K562 (cell line): ENCODE results near the gene KCNMB3. TPM values are rescaled to one million over a fixed set of nuclear protein-coding genes. Genes with fewer than 3 reads are reported as not detected.

Source experiments
- ATAC-seq: fragments of 200-7000 bp; cut with Tn5 transposase; 3 replicates; pipeline ENCODE4 v1.9.1; 2020; ENCODE audit warnings: moderate library complexity
- BruUV-seq: library from RNA; stranded (reverse); fragments of 400-500 nt; replicated peaks from 2 replicates; lab custom pipeline; 2021; lab: Mats Ljungman, UMichigan
- CTCF ChIA-PET: fragments of 300-600 bp; formaldehyde crosslinking; extraction: SDS; loops from one replicate; lab custom pipeline; 2021; ENCODE audit warnings: low intra/inter-chr PET ratio; lab: Yijun Ruan, JAX
- POLR2A ChIA-PET: fragments of 300-600, 350-650 bp; sonication (Branson Sonifier 250); formaldehyde crosslinking; extraction: SDS; loops from one replicate; lab custom pipeline; 2021; ENCODE audit warnings: antibody characterized with exemption, inconsistent platforms; lab: Yijun Ruan, JAX
- DNase-seq, 4 experiments: peaks; one replicate each; pipeline versions ENCODE4 v3.0.0 to v3.0.0-alpha.2; 2011 to 2018; ENCODE audit warnings: low spot score in 3 of 4, mixed read lengths in 3 of 4; ENCODE audit errors: extremely low read depth in 1 of 4
- FAIRE-seq: peaks from 2 replicates; lab custom pipeline; 2011; peaks lifted over from hg19 to GRCh38; lab: Jason Lieb, UNC
- H2AFZ ChIP-seq: 2 replicates; pipeline ENCODE4 v1.6.0; 2011; ENCODE audit warnings: low read depth, low read length, control low read depth, inconsistent platforms
- H3K27ac ChIP-seq: fragments of 200-600 bp; 3 replicates; pipeline ENCODE4 v1.8.0; 2011; ENCODE audit warnings: low read depth, mild to moderate bottlenecking, control low read depth, inconsistent platforms, low read length, moderate library complexity, mixed read lengths; ENCODE audit errors: extremely low read depth
- H3K27me3 ChIP-seq, 2 experiments: fragments of 300-600 bp in 1 of 2; 2 replicates in 1 of 2; 3 replicates in 1 of 2; pipeline versions ENCODE4 v1.6.0 to v1.8.0; 2011; ENCODE audit warnings: inconsistent platforms in 2 of 2, low read length in 2 of 2, mild to moderate bottlenecking in 1 of 2, mixed read lengths in 1 of 2, moderate library complexity in 1 of 2; ENCODE audit not compliant: control insufficient read depth in 2 of 2, insufficient read depth in 2 of 2
- H3K36me3 ChIP-seq: fragments of 300-600 bp; 3 replicates; pipeline ENCODE4 v1.8.0; 2011; ENCODE audit warnings: mild to moderate bottlenecking, low read length, inconsistent platforms; ENCODE audit not compliant: control insufficient read depth, insufficient read depth
- H3K4me1 ChIP-seq, 2 experiments: fragments of 200-600 bp in 1 of 2; replicated peaks in 1 of 2; 2 replicates in 1 of 2; 3 replicates in 1 of 2; pipeline versions ENCODE4 v1.5.1 to v1.8.0; 2011; ENCODE audit warnings: inconsistent platforms in 2 of 2, low read length in 2 of 2, mild to moderate bottlenecking in 1 of 2, mixed read lengths in 1 of 2, moderate library complexity in 1 of 2; ENCODE audit not compliant: control insufficient read depth in 2 of 2, insufficient read depth in 2 of 2
- H3K4me2 ChIP-seq: 2 replicates; pipeline ENCODE4 v1.6.1; 2011; ENCODE audit warnings: low read length, control low read depth, inconsistent platforms, mixed read lengths; ENCODE audit not compliant: insufficient read depth
- H3K4me3 ChIP-seq: fragments of 200-600 bp; sonication (generic), shearing (Covaris generic); 2 replicates; pipeline ENCODE4 v1.5.1; 2016; ENCODE audit warnings: control low read depth, inconsistent platforms
- H3K79me2 ChIP-seq: fragments of 200-600 bp; 3 replicates; pipeline ENCODE4 v1.8.0; 2011; ENCODE audit warnings: low read length, inconsistent platforms; ENCODE audit not compliant: control insufficient read depth, insufficient read depth
- H3K9ac ChIP-seq, 2 experiments: 2 replicates each; pipeline versions ENCODE4 v1.6.0 to v1.6.1; 2011; ENCODE audit warnings: low read depth in 2 of 2, low read length in 2 of 2, control low read depth in 1 of 2, inconsistent platforms in 1 of 2, mild to moderate bottlenecking in 1 of 2, mixed read lengths in 1 of 2; ENCODE audit not compliant: insufficient read depth in 1 of 2
- H3K9me1 ChIP-seq: one replicate; pipeline ENCODE4 v1.6.0; 2011; ENCODE audit warnings: inconsistent platforms, mild to moderate bottlenecking, low read length, moderate library complexity; ENCODE audit not compliant: control insufficient read depth, insufficient read depth
- H3K9me3 ChIP-seq: replicated peaks from 2 replicates; pipeline ENCODE4 v1.5.1; 2011; ENCODE audit warnings: low read depth, low read length, inconsistent platforms; ENCODE audit not compliant: control insufficient read depth, insufficient read depth
- H4K20me1 ChIP-seq: replicated peaks from 2 replicates; pipeline ENCODE4 v1.6.1; 2011; ENCODE audit warnings: low read length, inconsistent platforms, mixed read lengths; ENCODE audit not compliant: control insufficient read depth, insufficient read depth
- BCOR ChIP-seq: fragments of 450-650 bp; IDR thresholded peaks from 2 replicates; pipeline ENCODE4 v1.6.1; 2016
- ETS2 ChIP-seq: IDR thresholded peaks from 2 replicates; pipeline ENCODE4 v1.6.1; 2016; ENCODE audit warnings: borderline replicate concordance, missing genetic modification characterization, mild to moderate bottlenecking, moderate library complexity, missing compliant biosample characterization; ENCODE audit not compliant: poor library complexity, severe bottlenecking
- GABPA ChIP-seq: fragments of 200-800 bp; sonication (Bioruptor generic); conservative IDR thresholded peaks from 2 replicates; pipeline ENCODE4 v1.6.1; 2016; ENCODE audit warnings: low read depth, missing genetic modification characterization, missing compliant biosample characterization
- KDM1A ChIP-seq, 2 experiments: fragments of 450-650 bp; IDR thresholded peaks; 2 replicates each; pipeline ENCODE4 v1.6.1; 2016; ENCODE audit warnings: mild to moderate bottlenecking in 2 of 2
- RFX1 ChIP-seq: fragments of 450-650 bp; IDR thresholded peaks from 2 replicates; pipeline ENCODE4 v1.6.1; 2016; ENCODE audit warnings: mild to moderate bottlenecking, moderate library complexity
- ZNF124 ChIP-seq: sonication (generic); formaldehyde crosslinking; IDR thresholded peaks from 2 replicates; pipeline ENCODE4 v1.8.1; 2022; ENCODE audit warnings: missing genetic modification reagents
- WGBS: fragments of 100-300 bp; shearing (Covaris generic); methylation state at CpG from one replicate; pipeline ENCODE4 v1.1.6; 2016; ENCODE audit warnings: low coverage, mixed read lengths; ENCODE audit not compliant: insufficient coverage; ENCODE audit errors: missing lambda C conversion rate; 5-methylcytosine and 5-hydroxymethylcytosine counted together
- in situ Hi-C: fragments of 300-500 bp; cut with MboI; formaldehyde crosslinking; loops from 4 replicates; pipeline ENCODE4 v1.15.0; 2018; ENCODE audit warnings: inconsistent platforms, mixed read lengths
- intact Hi-C: fragments of 100-400 bp; cut with micrococcal nuclease; formaldehyde crosslinking; loops from 2 replicates; pipeline ENCODE4 v1.14.2; 2022
- polyA plus RNA-seq, 8 experiments: library from polyadenylated mRNA; depleted of rRNA in 4 of 8; stranded (reverse) in 5 of 8; unstranded in 3 of 8; fragments of >200 nt; fragmentation: Nextera tagmentation in 2 of 8; fragmentation: Illumina TruSeq in 1 of 8; extraction: Ambion mirVana in 2 of 8; extraction: Trizol in 1 of 8; gene quantifications; 2 replicates each; pipeline versions ENCODE4 v1.2.1 to v1.2.3, GENCODE V29; 2011 to 2014; ENCODE audit warnings: inconsistent platforms in 1 of 8, missing spikeins in 1 of 8
- total RNA-seq, 7 experiments: library from RNA; depleted of rRNA in 6 of 7; stranded (reverse); fragments of >200 nt in 6 of 7; fragmentation: Illumina TruSeq in 2 of 7; extraction: Trizol in 2 of 7; gene quantifications; 2 replicates each; pipeline versions ENCODE4 v1.2.1 to v1.2.3, GENCODE V29; 2011 to 2021; ENCODE audit warnings: low replicate concordance in 1 of 7
- TF ChIP-seq, protein P1 (sequence below): fragments of 450-650 bp; IDR thresholded peaks from 2 replicates; pipeline ENCODE4 v1.7.0; 2016; ENCODE audit warnings: borderline replicate concordance

Gene KCNMB3
- total and polyA plus RNA-seq, 9 of the 15 experiments (the other 6 are each of a cell fraction or from before 2014, with no cell fraction given), result 7.0 to 21.1 (median 14.3) TPM

DNA sequence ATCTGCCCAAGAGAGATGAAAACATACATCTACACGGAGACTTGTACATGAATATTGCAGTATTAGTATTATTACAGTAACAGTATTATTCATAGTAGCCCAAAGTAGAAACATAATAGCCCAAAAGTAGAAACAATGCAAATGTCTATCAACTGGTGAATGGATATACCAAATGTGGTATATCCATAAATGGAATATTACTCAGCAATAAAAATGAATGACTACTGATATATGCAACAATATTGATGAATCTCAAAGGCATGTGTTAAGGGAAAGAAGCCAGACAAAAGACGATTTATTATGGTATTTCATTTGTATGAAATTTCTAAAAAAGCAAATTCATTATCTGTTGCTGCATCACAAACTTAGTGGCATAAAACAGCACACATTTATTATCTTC lies 48.4 kb upstream of the KCNMB3 start (continued):
- TF ChIP-seq, protein P1, sequence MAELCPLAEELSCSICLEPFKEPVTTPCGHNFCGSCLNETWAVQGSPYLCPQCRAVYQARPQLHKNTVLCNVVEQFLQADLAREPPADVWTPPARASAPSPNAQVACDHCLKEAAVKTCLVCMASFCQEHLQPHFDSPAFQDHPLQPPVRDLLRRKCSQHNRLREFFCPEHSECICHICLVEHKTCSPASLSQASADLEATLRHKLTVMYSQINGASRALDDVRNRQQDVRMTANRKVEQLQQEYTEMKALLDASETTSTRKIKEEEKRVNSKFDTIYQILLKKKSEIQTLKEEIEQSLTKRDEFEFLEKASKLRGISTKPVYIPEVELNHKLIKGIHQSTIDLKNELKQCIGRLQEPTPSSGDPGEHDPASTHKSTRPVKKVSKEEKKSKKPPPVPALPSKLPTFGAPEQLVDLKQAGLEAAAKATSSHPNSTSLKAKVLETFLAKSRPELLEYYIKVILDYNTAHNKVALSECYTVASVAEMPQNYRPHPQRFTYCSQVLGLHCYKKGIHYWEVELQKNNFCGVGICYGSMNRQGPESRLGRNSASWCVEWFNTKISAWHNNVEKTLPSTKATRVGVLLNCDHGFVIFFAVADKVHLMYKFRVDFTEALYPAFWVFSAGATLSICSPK, result no peak
- peak; percentile 44; the same call in 1 of the 2 replicates for TF ChIP-seq BCOR
- peak in 1 of 2 experiments; percentile 31; a peak in 1 of 4 replicates for TF ChIP-seq KDM1A (IDR thresholded peaks at IDR 0.05)
- no peak for TF ChIP-seq GABPA (tag)
- TF ChIP-seq ETS2 (tag), result no peak

DNA sequence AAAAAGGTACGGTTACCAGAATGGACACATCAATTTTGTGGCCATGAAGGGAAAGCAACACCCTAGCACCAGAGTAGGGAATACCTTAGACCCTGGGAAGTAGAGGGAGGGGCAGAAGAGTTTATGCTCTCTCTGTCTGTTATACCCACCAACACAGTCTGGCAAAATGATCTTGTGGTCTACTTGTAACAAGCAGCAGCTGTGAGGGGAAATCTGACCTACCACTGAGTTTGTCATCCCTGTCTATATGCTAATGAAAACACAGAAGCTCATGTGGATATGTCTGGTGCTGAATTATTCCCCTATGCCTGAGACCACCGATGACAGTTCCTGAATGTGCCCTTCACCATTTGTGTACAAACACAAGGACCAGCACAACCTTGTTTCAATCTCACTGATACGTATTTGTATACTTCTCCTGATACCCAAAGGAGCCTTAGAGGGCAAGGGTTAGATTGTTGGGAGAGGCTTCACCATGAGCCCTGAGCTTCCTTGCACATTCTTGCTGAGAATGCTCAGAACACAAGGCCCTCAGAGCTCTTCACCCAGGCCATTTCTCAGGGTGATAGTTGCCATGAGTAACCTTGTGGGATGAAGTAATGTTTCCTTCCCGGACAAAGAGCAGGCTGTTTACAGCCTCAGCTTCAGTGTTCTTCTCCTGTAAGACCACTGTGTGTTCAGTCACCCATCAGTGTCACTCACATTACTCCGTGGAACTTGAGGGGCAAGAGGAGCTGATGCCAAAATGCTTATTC lies 47.2 kb upstream of the KCNMB3 start:
- ChIA-PET CTCF (no interaction called here), POLR2A (interaction anchor here (0.6 kb wide), 1 partner anchor 428 kb away, joined by 3 read pairs; no protein-coding TSS in a partner anchor)
- Histone ChIP-seq H3K27me3 (no peaks in the 10 kb centered on the region), H2AFZ (peak overlapping the region; percentile 41), H3K9ac (no peak overlapping the region), H3K4me3 (no peak overlapping the region), H3K4me1 (peaks cover 8 to 9% of the 10 kb centered on the region in 2 experiments; a peak in 3 of 5 replicates), H3K36me3 (no peaks in the 10 kb centered on the region; the same call in 1 of the 3 replicates), H3K79me2 (no peaks in the 10 kb centered on the region), H3K9me3 (peaks cover 11% of the 10 kb centered on the region; the same call in 1 of the 2 replicates), H3K9me1 (no peaks in the 10 kb centered on the region), H3K27ac (no peak overlapping the region), H4K20me1 (no peaks in the 10 kb centered on the region), H3K4me2 (no peak overlapping the region)
- no peak for ATAC-seq
- FAIRE-seq, result no peak
- intact Hi-C loops (no loop called here), in situ Hi-C loops (no loop called here)
- BruUV-seq, result no TSS peak
- TF ChIP-seq ZNF124 (CRISPR knock-in tag) (no peak), RFX1 (peak; percentile 69)
- WGBS, result 52% methylated on average over 5 of the region's 5 CpGs
- no peak for DNase-seq
